ENCODE data around the gene VPS26A. TPM values are rescaled to one million over a fixed set of nuclear protein-coding genes. Genes with fewer than 3 reads are reported as not detected.

VPS26A gene
- total RNA-seq, 1 experiment from 2014 or later = 44.7 TPM

DNA sequence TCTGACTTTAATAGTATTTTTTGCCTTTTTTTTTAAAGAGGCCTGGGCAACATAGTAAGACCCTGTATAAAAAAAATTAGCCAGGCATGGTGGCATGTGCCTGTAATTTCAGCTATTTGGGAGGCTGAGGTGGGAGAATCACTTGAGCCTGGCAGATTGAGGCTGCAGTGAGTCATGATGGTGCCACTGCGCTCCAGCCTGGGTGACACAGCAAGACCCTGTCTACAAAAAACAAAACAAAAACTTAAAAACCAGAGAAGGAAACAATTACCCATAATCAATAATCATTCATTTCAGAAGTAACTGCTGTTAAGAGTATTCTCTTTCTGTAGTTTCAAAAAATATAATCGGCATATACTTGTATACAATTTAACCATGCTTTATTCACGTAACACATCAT is 28.0 kb downstream of the VPS26A start:
- CTCF ChIA-PET = no interaction called here
- H2AFZ ChIP-seq (ENCODE audit: low read length) = no peak overlapping the region
- H3K27ac ChIP-seq (ENCODE audit: low read length) = no peak overlapping the region
- POLR2A ChIA-PET (ENCODE audit: unreplicated experiment) = no interaction called here
- DNase-seq (no peak), ATAC-seq (no peak)
- H3F3A ChIP-seq (ENCODE audit: low read length, unreplicated experiment) = no peaks in the 10 kb centered on the region
- no peaks in the 10 kb centered on the region; the same call in 1 of the 2 replicates for H3K36me3 ChIP-seq (ENCODE audit: low read depth, low read length)
- H3K9me2 ChIP-seq (replicated peaks; ENCODE audit: low read length) = no peaks in the 10 kb centered on the region
- H3K27me3 ChIP-seq (ENCODE audit: low read length) = no peaks in the 10 kb centered on the region
- TF ChIP-seq, protein P1, sequence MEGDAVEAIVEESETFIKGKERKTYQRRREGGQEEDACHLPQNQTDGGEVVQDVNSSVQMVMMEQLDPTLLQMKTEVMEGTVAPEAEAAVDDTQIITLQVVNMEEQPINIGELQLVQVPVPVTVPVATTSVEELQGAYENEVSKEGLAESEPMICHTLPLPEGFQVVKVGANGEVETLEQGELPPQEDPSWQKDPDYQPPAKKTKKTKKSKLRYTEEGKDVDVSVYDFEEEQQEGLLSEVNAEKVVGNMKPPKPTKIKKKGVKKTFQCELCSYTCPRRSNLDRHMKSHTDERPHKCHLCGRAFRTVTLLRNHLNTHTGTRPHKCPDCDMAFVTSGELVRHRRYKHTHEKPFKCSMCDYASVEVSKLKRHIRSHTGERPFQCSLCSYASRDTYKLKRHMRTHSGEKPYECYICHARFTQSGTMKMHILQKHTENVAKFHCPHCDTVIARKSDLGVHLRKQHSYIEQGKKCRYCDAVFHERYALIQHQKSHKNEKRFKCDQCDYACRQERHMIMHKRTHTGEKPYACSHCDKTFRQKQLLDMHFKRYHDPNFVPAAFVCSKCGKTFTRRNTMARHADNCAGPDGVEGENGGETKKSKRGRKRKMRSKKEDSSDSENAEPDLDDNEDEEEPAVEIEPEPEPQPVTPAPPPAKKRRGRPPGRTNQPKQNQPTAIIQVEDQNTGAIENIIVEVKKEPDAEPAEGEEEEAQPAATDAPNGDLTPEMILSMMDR (conservative IDR thresholded peaks at IDR 0.05; ENCODE audit: low read depth, low read length) = no peak
- TF ChIP-seq EZH2phosphoT487 (IDR thresholded peaks at IDR 0.05; ENCODE audit: borderline replicate concordance, low read length) (no peak), EZH2 (IDR thresholded peaks at IDR 0.05; ENCODE audit: low read length, unreplicated experiment) (no peak)
- H4K20me1 ChIP-seq (ENCODE audit: low read length) = no peaks in the 10 kb centered on the region
- intact Hi-C loops (cut with micrococcal nuclease) = no loop called here
- peaks cover 6% of the 10 kb centered on the region; the same call in 1 of the 2 replicates for H3K4me1 ChIP-seq (ENCODE audit: insufficient read depth, low read length)
- no peak overlapping the region for H3K4me2 ChIP-seq (ENCODE audit: low read length)
- H3K79me2 ChIP-seq (ENCODE audit: low read length) = peaks cover 15% of the 10 kb centered on the region
- no peak overlapping the region for H3K9ac ChIP-seq (ENCODE audit: low read length)
- no TSS peak for BruUV-seq (replicated peaks)
- H3K4me3 ChIP-seq (ENCODE audit: low read length) = no peak overlapping the region
- H3K9me3 ChIP-seq (ENCODE audit: low read length) = no peaks in the 10 kb centered on the region

DNA sequence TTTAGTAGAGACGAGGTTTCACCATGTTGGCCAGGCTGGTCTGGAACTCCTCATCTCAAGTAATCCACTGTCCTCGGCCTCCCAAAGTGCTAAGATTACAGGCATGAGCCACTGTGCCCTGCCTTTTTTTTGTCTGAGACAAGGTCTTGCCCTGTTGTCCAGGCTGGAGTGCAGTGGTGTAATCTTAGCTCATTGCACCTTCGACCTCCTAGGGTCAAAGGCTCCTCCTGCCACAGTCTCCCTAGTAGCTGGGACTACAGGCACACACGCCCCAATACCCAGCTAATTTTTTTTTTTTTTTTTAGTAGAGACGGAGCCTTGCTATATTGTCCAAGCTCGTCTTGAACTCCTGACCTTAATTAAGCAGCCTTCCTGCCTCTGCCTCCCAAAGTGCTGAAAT is 29.2 kb downstream of the VPS26A start:
- Histone ChIP-seq H3K9ac (ENCODE audit: low read length) (no peak overlapping the region), H3K9me2 (replicated peaks; ENCODE audit: low read length) (no peaks in the 10 kb centered on the region), H3K4me3 (ENCODE audit: low read length) (no peak overlapping the region), H3K27ac (ENCODE audit: low read length) (no peak overlapping the region), H4K20me1 (ENCODE audit: low read length) (no peaks in the 10 kb centered on the region), H2AFZ (ENCODE audit: low read length) (no peak overlapping the region), H3K36me3 (ENCODE audit: low read depth, low read length) (peaks cover 8% of the 10 kb centered on the region; the same call in 1 of the 2 replicates), H3K4me1 (ENCODE audit: insufficient read depth, low read length) (peaks cover 6% of the 10 kb centered on the region; the same call in 1 of the 2 replicates), H3K9me3 (ENCODE audit: low read length) (no peaks in the 10 kb centered on the region), H3F3A (ENCODE audit: low read length, unreplicated experiment) (no peaks in the 10 kb centered on the region), H3K27me3 (ENCODE audit: low read length) (no peaks in the 10 kb centered on the region), H3K79me2 (ENCODE audit: low read length) (peaks cover 3% of the 10 kb centered on the region), H3K4me2 (ENCODE audit: low read length) (no peak overlapping the region)
- CTCF ChIA-PET = no interaction called here
- BruUV-seq (replicated peaks) = no TSS peak
- DNase-seq (no peak), ATAC-seq (no peak)
- POLR2A ChIA-PET (ENCODE audit: unreplicated experiment) = no interaction called here
- TF ChIP-seq EZH2 (IDR thresholded peaks at IDR 0.05; ENCODE audit: low read length, unreplicated experiment) = no peak
- TF ChIP-seq, protein P1 (conservative IDR thresholded peaks at IDR 0.05; ENCODE audit: low read depth, low read length) = no peak
- no peak for TF ChIP-seq EZH2phosphoT487 (IDR thresholded peaks at IDR 0.05; ENCODE audit: borderline replicate concordance, low read length)
- intact Hi-C loops (cut with micrococcal nuclease) = no loop called here

GRCh38 chr10:69160809-69161241 is 36.8 kb downstream of the VPS26A start:
- intact Hi-C loops (cut with micrococcal nuclease) = no loop called here
- DNase-seq (peak; percentile 82), ATAC-seq (peak; percentile 92)
- TF ChIP-seq, protein P1 (conservative IDR thresholded peaks at IDR 0.05; ENCODE audit: low read depth, low read length) = no peak
- TF ChIP-seq EZH2 (IDR thresholded peaks at IDR 0.05; ENCODE audit: low read length, unreplicated experiment) = no peak
- TF ChIP-seq EZH2phosphoT487 (IDR thresholded peaks at IDR 0.05; ENCODE audit: borderline replicate concordance, low read length) = no peak
- Histone ChIP-seq H3K9me3 (ENCODE audit: low read length) (no peaks in the 10 kb centered on the region), H3F3A (ENCODE audit: low read length, unreplicated experiment) (no peaks in the 10 kb centered on the region), H3K36me3 (ENCODE audit: low read depth, low read length) (peaks cover 39% of the 10 kb centered on the region; the same call in 1 of the 2 replicates), H3K9me2 (replicated peaks; ENCODE audit: low read length) (no peaks in the 10 kb centered on the region), H3K4me3 (ENCODE audit: low read length) (no peak overlapping the region), H3K27me3 (ENCODE audit: low read length) (no peaks in the 10 kb centered on the region), H3K4me2 (ENCODE audit: low read length) (no peak overlapping the region), H2AFZ (ENCODE audit: low read length) (no peak overlapping the region), H3K9ac (ENCODE audit: low read length) (no peak overlapping the region), H4K20me1 (ENCODE audit: low read length) (no peaks in the 10 kb centered on the region), H3K27ac (ENCODE audit: low read length) (no peak overlapping the region), H3K79me2 (ENCODE audit: low read length) (no peaks in the 10 kb centered on the region), H3K4me1 (ENCODE audit: insufficient read depth, low read length) (peaks cover 10% of the 10 kb centered on the region)
- ChIA-PET POLR2A (ENCODE audit: unreplicated experiment) (interaction anchor here (0.6 kb wide), 1 partner anchor 9 kb away, joined by 3 read pairs; no protein-coding TSS in a partner anchor), CTCF (no interaction called here)
- BruUV-seq (replicated peaks) = no TSS peak

All from PC-3 (cell line).